Measurements from ENCODE around the gene TTLL11.

Gene TTLL11

DNA sequence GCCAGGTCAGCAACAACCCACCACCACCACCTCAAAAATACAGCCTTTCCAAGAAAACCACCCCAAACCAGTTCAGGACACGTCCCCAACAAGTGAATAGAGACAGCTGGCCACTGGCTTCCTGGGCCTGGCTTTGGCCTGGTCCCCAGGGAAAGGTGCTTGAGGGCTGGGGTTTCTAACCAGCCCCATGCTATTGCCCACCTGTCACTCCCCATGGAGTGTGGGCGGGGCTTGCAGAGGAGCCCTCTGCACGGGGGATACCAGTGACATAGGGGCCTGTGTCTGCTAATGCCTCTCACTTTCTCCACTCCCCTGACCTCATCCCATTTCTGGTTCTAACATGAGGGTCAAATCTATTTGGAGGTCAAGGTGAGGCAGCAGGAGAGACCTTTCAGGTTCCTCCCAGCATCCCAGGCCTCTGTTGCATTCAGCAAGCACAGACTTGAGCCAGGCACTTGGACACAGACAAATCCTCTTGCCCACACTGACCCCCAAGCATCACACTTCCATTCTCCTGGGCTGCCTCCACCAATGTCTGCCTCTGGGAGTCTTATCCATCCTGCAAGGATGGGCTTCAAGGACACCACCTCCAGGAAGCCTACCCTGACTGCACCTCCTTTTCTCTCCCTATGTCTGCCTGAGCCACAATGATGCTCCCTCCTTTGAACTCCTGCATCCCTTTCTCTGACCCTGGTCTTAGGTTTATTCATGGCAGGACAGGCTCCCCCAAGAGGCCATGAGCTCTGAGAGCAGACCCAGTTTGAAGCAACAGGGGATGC, 16.1 kb upstream of the TTLL11 start:
- DNase-seq (ENCODE audit: low read depth) = no peak

DNA sequence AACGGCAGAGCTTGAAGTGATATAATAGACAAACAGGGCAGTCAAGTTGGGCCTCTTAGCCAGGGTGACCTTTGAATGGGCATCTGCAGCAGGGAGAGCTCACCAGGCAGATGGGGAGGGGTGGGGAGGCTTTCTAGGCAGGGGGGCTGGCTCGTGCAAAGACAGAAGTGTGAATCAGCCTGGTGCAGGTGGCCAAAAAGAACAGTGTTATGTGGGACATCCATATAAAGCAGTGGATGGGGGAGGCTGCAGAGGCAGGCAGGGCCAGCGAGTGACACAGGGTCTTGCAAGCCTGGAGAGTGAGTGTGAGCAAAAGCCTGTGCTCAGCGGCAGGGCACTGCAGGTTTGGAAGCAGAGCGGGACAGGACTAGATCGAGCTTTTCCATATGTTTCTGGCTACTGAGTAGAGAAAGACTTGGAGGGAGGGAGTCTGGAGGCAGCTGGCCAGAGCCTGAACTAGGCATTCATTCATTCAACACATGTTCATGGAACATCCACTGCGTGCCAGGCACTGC, 14.2 kb upstream of the TTLL11 start:
- no peak for DNase-seq (ENCODE audit: low read depth)

GRCh38 chr9:122106576-122106975, 13.5 kb upstream of the TTLL11 start:
- no peak for DNase-seq (ENCODE audit: low read depth)

DNA sequence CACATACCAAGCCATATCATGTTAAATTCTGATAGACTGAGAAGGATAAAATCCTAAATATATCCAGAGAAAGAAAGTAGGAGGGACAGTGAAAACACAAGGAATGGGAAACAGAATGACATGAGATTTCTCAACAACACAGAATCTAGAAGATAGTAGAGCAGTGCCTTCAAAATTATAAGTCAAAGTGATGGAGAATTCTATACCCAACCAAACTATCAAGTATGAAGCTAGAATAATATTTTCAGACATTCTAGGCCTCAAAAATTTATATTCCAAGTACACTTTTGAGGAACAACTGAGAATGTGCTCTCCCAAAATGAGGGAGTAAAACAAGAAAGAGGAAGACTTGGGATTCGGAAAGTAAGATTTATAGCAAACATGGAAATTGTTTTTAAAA, 10.9 kb upstream of the TTLL11 start:
- DNase-seq (ENCODE audit: low read depth) = no peak

- no peak for DNase-seq (ENCODE audit: low read depth)
Observed at GRCh38 chr9:122102156-122102555, 9.0 kb upstream of the TTLL11 start.

DNA sequence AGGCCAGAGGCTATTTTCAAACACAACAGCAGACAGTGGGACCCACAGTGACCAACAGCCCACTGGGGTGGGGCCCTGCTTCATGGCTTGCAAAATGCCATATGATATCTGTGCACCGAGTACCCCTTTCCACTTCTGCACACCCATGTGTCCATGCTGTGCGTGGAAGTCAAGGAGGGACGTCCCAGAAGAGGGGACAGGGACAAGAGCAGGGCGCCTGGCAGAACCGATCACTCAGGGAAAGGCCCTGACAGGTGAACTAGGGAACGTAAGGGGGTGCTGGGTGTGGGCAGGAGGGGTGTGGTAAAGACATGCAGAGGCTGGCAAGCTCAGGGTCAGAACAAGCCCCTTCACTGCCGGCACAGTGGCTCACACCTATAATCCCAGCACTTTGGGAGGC, 7.6 kb upstream of the TTLL11 start:
- DNase-seq (ENCODE audit: low read depth) = no peak

- DNase-seq (ENCODE audit: low read depth) = peak; percentile 51
Observed at GRCh38 chr9:122099271-122099869, 6.3 kb upstream of the TTLL11 start.

DNA sequence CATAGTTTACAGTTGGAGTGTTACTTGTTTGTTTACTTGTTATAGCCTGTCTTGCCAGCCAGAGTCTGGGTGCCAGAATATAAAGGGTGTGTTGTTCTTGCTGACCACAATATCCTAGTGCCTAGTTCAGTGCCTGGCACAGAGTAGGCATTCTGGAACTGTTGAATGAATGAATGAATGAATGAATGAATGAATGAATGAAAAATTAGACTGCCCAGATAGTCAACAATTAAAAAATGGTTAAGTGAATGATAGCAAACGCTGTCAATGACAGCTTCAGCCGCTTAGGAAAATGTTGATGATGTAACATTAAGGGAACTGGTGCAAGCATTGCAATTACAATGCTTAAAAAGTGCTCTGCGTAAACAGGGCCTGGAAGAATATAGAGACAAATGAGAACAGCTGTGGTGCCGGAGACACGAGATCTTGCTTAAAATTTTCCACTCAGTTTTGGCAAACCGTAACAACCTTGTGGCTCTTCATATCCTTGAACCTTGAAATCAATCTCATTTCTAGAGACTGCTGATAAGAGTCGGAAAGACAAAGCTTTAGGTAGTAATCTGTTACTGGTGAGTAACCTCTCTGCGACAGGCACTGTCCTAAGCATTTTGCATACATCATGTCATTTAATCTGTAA, 4.7 kb upstream of the TTLL11 start:
- no peak for DNase-seq (ENCODE audit: low read depth)

DNA sequence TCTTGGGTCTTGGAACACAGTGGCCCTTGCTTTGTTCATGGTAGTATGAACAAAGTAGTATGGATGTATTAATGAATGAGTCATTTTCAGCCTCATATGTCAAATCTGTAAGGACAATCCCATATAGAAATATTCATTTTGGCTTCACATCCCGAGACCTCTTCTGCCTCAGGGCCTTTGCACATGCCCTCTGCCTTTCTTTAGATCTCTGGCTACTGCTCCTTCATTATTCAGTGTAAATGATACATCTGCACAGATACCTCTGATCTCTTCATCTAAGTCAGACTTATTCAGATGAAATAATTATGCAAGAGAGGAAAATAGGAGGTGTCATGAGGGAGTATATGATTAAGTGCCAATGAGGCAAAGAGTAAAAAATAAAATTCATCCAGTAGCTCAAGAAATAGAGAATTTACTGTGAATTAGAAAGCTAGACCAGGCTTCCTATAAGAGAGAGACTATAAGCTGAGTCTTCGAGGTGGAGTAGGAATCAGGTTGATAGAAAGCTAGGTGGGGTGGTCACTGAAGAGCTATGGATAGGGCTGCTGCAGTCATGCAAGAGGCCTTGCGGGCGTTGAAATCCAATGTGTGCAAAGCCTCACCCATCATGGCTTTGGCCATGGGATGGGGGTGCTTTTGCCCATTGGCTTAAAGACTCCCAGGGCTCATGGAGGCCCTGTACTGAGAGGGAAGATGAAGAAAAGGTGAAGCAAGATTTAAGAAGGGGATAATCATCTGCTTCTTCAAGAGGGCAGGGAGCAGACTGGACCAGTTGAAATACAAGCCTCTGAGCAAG, 3.7 kb upstream of the TTLL11 start:
- no peak for DNase-seq (ENCODE audit: low read depth)

- peak; percentile 8 for DNase-seq (ENCODE audit: low read depth)
Observed at GRCh38 chr9:122095010-122095767, 2.1 kb upstream of the TTLL11 start.

GRCh38 chr9:122091682-122092592, 1.2 kb downstream of the TTLL11 start:
- DNase-seq (ENCODE audit: low read depth) = no peak

DNA sequence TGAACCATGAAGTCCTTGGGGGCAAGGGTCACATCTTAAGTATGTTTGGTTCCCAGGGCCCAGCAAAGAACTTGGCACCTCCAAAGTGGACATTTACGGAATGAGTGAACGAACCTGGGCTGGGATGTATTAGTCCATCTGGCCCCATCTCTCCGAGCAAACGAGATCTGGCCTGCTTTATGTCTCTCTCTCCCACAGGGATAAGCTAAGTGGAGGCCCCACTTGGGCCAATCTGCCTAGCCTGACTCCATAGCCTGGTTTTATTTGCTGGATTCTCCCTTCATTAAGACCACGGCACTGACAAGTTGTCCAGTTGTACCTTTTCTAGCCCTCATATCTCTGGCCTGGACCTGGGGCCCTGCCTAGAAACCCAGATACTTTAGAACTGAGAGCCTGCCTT, 2.1 kb downstream of the TTLL11 start:
- no peak for DNase-seq (ENCODE audit: low read depth)

GRCh38 chr9:122090287-122090883, 2.7 kb downstream of the TTLL11 start:
- DNase-seq (ENCODE audit: low read depth) = no peak

DNA sequence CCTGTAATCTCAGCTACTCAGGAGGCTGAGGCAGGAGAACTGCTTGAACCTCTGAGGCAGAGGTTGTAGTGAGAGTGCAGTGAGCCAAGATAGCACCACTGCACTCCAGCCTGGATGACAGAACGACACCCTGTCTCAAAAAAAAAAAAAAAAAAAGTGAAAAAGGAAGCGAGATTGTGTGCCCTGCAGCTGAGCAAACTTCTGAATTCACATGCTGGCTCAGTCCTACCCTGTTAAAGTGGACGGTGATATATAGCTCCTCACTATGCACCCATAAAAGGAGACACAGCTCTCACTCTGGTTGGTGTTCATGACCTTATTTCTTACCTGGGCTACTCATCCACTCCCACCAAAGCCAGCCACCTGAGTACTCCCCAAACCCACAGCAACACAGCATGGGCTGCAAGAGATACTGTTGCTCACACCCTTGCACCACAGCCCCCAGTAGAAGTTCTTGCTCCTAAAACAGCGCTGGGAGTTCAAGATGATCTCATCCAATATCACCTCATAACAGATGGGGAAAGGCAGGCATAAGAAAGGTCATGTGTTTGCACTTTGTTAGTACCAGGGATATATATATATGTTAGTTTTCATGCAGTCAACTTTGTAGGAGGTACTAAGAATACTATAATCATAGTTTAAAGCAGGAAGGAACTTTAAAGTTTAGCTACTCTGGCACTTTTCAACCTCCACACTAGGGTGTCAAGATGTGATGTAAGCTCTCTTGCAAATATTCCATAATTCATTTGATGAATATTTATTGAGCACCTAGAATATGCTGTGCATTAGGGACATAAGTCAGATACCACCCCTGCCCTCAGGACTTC, 4.0 kb downstream of the TTLL11 start:
- DNase-seq (ENCODE audit: low read depth) = no peak

- no peak for DNase-seq (ENCODE audit: low read depth)
Observed at GRCh38 chr9:122087406-122088200, 5.5 kb downstream of the TTLL11 start.

DNA sequence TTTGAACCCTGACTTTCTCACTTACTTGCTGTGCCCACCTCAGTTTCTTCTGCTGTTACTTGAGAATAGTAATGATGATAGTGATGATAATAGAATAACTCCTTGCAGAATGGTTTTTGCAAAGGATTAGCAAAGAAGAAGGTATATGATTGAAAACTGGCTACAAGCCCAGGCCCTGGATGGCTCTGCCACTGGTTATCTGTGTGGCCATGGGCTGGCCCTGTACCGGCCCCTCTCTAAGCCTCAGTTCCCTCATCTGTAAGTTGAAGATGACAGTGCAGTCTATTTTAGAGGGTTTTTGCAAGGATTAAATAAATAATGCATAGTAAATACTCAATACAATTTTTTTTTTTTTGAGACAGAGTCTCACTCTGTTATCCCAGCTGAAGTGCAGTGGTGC, 6.2 kb downstream of the TTLL11 start:
- DNase-seq (ENCODE audit: low read depth) = no peak

GRCh38 chr9:122085260-122085659, 7.8 kb downstream of the TTLL11 start:
- DNase-seq (ENCODE audit: low read depth) = no peak

DNA sequence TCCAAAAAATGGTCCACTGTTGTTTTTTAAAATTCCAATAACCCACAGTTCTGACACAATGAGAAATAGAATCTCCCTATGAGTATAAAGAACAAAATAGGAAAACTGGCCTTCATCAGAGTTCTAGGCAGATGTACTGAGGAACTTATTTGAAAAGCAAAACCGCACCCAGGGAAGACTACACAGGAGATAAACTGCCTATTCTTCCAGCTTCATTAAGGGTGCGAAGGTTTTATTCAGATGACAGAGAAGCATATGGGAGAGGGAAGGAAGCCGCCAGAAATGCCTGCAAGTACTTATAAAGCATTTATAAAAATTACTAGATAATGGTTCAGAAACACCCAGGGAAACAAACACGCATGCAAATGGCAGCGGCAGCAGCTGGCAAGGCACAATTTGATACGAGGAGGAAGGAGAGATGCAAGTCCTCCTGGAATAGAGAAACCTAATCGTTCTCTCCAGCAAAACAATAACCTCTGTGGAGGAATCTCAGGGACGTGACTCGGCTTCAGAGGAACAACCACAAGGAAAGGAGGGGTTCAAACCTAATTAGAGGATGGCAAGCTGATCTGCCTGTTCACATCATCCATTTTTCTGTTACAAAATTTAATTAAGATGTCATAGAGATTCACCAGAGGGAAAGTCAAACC, 9.0 kb downstream of the TTLL11 start:
- no peak for DNase-seq (ENCODE audit: low read depth)

All from stimulated activated CD8-positive, alpha-beta memory T cell treated with anti-CD3 and anti-CD28 coated beads, Interleukin-12 subunit alpha, Interleukin-12 subunit beta, amount 100 ng/mL, for 4 hours (primary cell).